Colonic mucosa (tissue), 4 donors: Measurements from ENCODE around the gene C1QTNF5. TPM values are rescaled to one million over a fixed set of nuclear protein-coding genes. Genes with fewer than 3 reads are reported as not detected.
A peak's percentile ranks its signal among the peaks of the same experiment; 100 is the strongest.

ENCODE experiments used
- DNase-seq: peaks from one replicate; pipeline ENCODE4 v3.0.0-alpha.2; 2020
- H3K27ac ChIP-seq: fragments of 200-600 bp; one replicate; pipeline ENCODE4 v1.8.0; 2021
- H3K27me3 ChIP-seq: fragments of 200-600 bp; one replicate; pipeline ENCODE4 v1.8.0; 2021
- H3K36me3 ChIP-seq: fragments of 200-600 bp; one replicate; pipeline ENCODE4 v1.8.0; 2021
- H3K4me1 ChIP-seq: fragments of 200-600 bp; one replicate; pipeline ENCODE4 v1.8.0; 2021; ENCODE audit warnings: mild to moderate bottlenecking
- H3K4me3 ChIP-seq: fragments of 200-600 bp; one replicate; pipeline ENCODE4 v1.8.0; 2021
- H3K9ac ChIP-seq, 2 donors: one replicate each; pipeline ENCODE4 v1.7.0; 2013; ENCODE audit warnings: control low read depth in 2 of 2, low read depth in 2 of 2, low read length in 2 of 2
- H3K9me3 ChIP-seq: fragments of 200-600 bp; one replicate; pipeline ENCODE4 v1.8.0; 2021
- CTCF ChIP-seq: fragments of 200-600 bp; IDR thresholded peaks from one replicate; pipeline ENCODE4 v1.8.0; 2022; ENCODE audit warnings: antibody characterized with exemption, mild to moderate bottlenecking
- intact Hi-C: fragments of 100-400 bp; cut with DNase I; formaldehyde crosslinking; loops from one replicate; pipeline ENCODE4 v1.14.1; 2022
- total RNA-seq, 2 donors: library from RNA; stranded (reverse); fragmentation: NEBNext Ultra II Directional in 1 of 2; extraction: Animal tissue kit (Norgen Biotek cat#: 25700) in 1 of 2; gene quantifications; one replicate each; pipeline ENCODE4 v1.2.1, GENCODE V29; 2021
- donor health status: healthy.
- donor health status: DM: no; HTN: no; CAD: no.
- donor health status: DM: no; HTN: no; CAD: no.

The C1QTNF5 gene
- total RNA-seq, 2 donors from 2014 or later, result 5.3 to 8.7 TPM

DNA sequence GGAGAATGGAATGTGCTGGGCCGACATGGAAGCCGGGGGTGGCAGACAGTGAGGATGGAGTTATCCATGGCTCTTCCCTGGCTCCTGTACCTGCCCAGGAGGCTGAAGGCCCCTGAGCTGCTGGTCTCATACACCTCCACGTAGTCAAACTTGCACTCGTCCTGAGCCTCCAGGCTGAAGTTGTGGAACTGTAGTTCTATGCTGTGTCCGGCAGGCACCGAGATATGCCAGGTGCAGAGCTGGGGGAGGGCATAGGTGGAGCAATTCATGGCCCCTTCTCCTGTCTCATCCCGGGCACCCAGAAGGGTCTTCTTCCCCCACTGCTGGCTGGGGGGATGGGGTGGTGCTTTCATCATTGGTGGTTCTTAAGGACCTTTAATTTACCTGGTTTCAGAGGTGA lies 3.0 kb upstream of the C1QTNF5 start:
- peaks cover 18% of the 10 kb centered on the region for H3K27me3 ChIP-seq
- no peak for DNase-seq
- H3K9me3 ChIP-seq, result no peaks in the 10 kb centered on the region
- H3K9ac ChIP-seq, result no peak overlapping the region
- TF ChIP-seq CTCF, result no peak
- no peak overlapping the region for H3K4me3 ChIP-seq
- no peak overlapping the region for H3K27ac ChIP-seq
- intact Hi-C loops, result no loop called here
- H3K36me3 ChIP-seq, result no peaks in the 10 kb centered on the region
- H3K4me1 ChIP-seq, result peaks cover 17% of the 10 kb centered on the region

- no peak overlapping the region for H3K4me3 ChIP-seq
- H3K36me3 ChIP-seq, result no peaks in the 10 kb centered on the region
- H3K27ac ChIP-seq, result no peak overlapping the region
- no peak for DNase-seq
- TF ChIP-seq CTCF, result no peak
- no peaks in the 10 kb centered on the region for H3K9me3 ChIP-seq
- no peak overlapping the region for H3K9ac ChIP-seq
- peaks cover 18% of the 10 kb centered on the region for H3K27me3 ChIP-seq
- H3K4me1 ChIP-seq, result peaks cover 17% of the 10 kb centered on the region
- intact Hi-C loops, result no loop called here
These were observed 1.9 kb upstream of the C1QTNF5 start for GRCh38 chr11:119342362-119343130.

GRCh38 chr11:119342023-119342300 lies 1.3 kb upstream of the C1QTNF5 start:
- H3K4me1 ChIP-seq, result peaks cover 17% of the 10 kb centered on the region
- no peaks in the 10 kb centered on the region for H3K9me3 ChIP-seq
- no peak overlapping the region for H3K4me3 ChIP-seq
- H3K9ac ChIP-seq, result no peak overlapping the region
- no peak overlapping the region for H3K27ac ChIP-seq
- intact Hi-C loops, result no loop called here
- TF ChIP-seq CTCF, result no peak
- H3K27me3 ChIP-seq, result peaks cover 18% of the 10 kb centered on the region
- DNase-seq, result no peak
- H3K36me3 ChIP-seq, result no peaks in the 10 kb centered on the region

- peaks cover 18% of the 10 kb centered on the region for H3K27me3 ChIP-seq
- no peaks in the 10 kb centered on the region for H3K9me3 ChIP-seq
- TF ChIP-seq CTCF, result no peak
- H3K27ac ChIP-seq, result no peak overlapping the region
- intact Hi-C loops, result no loop called here
- peak overlapping the region in 1 of 2 donors; percentile 43 for H3K9ac ChIP-seq
- H3K36me3 ChIP-seq, result no peaks in the 10 kb centered on the region
- no peak overlapping the region for H3K4me3 ChIP-seq
- peaks cover 17% of the 10 kb centered on the region for H3K4me1 ChIP-seq
- DNase-seq, result no peak
These were observed 739 bp upstream of the C1QTNF5 start for GRCh38 chr11:119341222-119342022.

DNA sequence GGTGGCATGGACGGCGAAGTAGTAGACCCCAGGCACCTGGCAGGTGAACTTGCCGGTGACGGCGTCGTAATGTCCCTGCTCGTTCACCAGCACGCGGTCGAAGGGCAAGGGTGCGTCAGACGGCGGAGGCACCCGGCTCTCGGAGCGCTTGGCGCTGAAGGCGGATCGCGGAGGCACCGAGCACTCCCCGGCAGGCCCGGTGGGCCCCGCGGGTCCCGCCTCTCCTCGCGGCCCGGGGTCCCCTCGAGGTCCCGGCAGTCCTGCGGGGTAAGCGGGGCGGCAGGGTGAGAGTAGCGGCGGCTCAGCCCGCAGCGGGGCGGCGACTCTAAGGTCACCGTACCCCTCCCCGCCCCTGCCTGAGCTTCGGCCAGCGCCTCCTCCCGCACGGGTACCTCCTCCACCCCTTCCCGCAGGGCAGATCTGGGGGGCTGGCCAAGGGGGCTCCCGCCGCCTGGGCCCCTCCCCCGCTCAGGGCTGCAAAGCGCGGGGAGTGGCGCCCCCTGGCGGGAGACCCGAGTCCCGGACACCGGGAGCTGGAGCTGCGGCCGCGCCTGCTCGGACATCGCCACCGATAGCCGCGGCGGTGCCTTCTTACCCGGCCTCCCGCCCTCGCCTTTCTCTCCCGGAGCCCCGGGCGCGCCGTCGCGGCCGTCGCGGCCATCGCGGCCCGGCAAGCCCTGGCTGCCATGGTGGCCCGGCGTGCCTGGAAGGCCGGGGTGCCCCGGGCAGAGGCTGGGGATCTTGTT lies 921 bp downstream of the C1QTNF5 start:
- H3K4me3 ChIP-seq, result peak overlapping the region; percentile 34
- H3K36me3 ChIP-seq, result no peaks in the 10 kb centered on the region
- peak; percentile 71 for DNase-seq
- TF ChIP-seq CTCF, result peak; percentile 86
- peaks cover 18% of the 10 kb centered on the region for H3K27me3 ChIP-seq
- H3K4me1 ChIP-seq, result peaks cover 22% of the 10 kb centered on the region
- H3K9me3 ChIP-seq, result no peaks in the 10 kb centered on the region
- H3K27ac ChIP-seq, result peak overlapping the region; percentile 68
- intact Hi-C loops, result no loop called here
- H3K9ac ChIP-seq, result peak overlapping the region; percentile 61 to 75
